ENCODE results near the gene GON4L.
"Not testable (repeated sequence)": the region's sequence is repeated elsewhere in the genome, so short reads cannot be mapped to it uniquely, and the experiment has no call there.

GON4L gene

DNA sequence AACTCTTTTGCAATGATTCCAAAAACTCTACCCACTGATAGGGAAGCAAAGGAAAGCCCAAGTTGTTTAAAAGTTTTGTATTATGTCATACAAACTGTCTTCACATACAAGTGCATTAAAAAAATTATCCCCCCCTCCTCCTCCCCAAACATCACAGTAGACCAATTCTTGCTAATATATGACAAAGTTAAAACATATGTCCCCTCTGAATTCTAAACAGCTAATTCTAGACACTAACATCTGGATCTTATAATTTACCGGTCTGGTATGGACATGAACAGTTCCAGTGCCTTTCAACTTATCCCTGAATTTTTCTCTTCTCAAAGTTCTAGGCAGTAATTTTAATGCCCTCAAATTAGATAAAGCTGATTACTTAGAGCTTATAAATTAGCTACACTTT is 40.7 kb upstream of the GON4L start:
- in situ Hi-C loops (cut with HindIII; ENCODE audit: low sequenced_read_pairs) = no loop called here
- H3K4me3 ChIP-seq (ENCODE audit: low read depth, low read length) = no peak overlapping the region
- TF ChIP-seq, protein P1, sequence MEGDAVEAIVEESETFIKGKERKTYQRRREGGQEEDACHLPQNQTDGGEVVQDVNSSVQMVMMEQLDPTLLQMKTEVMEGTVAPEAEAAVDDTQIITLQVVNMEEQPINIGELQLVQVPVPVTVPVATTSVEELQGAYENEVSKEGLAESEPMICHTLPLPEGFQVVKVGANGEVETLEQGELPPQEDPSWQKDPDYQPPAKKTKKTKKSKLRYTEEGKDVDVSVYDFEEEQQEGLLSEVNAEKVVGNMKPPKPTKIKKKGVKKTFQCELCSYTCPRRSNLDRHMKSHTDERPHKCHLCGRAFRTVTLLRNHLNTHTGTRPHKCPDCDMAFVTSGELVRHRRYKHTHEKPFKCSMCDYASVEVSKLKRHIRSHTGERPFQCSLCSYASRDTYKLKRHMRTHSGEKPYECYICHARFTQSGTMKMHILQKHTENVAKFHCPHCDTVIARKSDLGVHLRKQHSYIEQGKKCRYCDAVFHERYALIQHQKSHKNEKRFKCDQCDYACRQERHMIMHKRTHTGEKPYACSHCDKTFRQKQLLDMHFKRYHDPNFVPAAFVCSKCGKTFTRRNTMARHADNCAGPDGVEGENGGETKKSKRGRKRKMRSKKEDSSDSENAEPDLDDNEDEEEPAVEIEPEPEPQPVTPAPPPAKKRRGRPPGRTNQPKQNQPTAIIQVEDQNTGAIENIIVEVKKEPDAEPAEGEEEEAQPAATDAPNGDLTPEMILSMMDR (IDR thresholded peaks at IDR 0.05; ENCODE audit: low read depth, low read length) = no peak
- DNase-seq (ENCODE audit: low read depth, low spot score) = no peak

DNA sequence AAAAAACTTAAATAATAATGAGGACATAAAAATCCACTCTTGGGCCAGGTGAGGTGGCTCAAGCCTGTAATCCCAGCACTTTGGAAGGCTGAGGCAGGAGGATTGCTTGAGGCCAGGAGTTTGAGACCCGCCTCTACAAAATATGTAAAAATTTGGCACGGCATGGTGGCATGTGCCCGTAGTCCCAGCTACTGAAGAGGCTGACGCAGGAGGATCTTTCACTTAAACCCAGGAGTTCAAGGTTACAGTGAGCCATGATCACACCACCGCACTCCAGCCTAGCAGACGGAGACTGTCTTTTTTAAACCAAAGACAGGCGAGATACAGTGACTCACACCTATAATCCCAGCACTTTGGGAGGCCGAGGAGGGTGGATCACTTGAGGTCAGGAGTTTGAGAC is 39.5 kb upstream of the GON4L start:
- H3K4me3 ChIP-seq (ENCODE audit: low read depth, low read length); DNase-seq (ENCODE audit: low read depth, low spot score); in situ Hi-C loops (cut with HindIII; ENCODE audit: low sequenced_read_pairs): not testable (repeated sequence)

DNA sequence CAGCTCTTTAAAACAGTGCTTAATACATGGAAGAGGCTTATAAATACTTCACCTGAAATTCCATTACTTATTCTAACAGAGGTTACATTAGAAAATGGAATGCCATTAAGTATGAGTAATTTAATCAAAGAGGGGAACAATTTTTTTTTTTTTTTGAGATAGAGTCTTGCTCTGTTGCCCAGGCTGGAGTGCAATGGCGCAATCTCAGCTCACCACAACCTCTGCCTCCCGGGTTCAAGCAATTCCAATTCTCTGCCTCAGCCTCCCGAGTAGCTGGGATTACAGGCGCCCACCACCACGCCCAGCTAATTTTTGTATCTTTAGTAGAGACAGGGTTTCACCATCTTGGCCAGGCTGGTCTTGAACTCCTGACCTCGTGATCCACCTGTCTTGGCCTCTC is 38.6 kb upstream of the GON4L start:
- in situ Hi-C loops (cut with HindIII; ENCODE audit: low sequenced_read_pairs); H3K4me3 ChIP-seq (ENCODE audit: low read depth, low read length); DNase-seq (ENCODE audit: low read depth, low spot score): not testable (repeated sequence)

DNA sequence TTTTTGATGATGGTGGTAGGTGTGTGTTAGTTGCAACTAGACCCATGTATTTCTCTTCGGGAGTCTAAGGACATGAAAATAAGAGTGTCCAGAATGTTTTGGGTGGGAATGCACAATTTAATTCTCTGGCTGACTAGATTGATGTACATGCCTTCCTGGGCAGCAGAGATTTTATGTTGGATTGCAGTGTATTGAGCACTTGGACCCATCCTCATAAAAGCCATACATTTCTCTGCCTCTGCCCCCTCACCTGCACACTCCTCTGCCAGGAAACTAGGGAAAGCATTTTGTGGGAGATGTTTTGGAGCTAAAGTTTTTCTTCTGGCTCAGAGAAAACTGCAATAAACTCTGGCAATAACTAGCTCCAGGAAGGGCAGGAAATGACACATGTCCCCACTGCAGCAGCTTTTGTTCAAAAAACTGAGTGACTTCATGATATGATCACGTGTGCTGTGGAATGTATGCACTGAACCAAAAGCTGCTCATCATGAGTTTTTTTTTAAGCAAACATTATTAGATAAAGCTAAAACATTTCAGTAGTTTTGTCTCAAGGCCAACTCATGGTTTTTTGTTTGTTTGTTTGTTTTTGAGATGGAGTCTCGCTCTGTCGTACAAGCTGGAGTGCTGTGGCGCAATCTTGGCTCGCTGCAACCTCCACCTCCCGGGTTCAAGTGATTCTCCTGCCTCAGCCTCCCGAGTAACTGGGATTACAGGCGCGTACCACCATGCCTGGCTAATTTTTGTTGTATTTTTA is 36.6 kb upstream of the GON4L start:
- no peak overlapping the region for H3K4me3 ChIP-seq (ENCODE audit: low read depth, low read length)
- in situ Hi-C loops (cut with HindIII; ENCODE audit: low sequenced_read_pairs) = no loop called here
- TF ChIP-seq, protein P1 (IDR thresholded peaks at IDR 0.05; ENCODE audit: low read depth, low read length) = no peak
- peak; percentile 80 for DNase-seq (ENCODE audit: low read depth, low spot score)

DNA sequence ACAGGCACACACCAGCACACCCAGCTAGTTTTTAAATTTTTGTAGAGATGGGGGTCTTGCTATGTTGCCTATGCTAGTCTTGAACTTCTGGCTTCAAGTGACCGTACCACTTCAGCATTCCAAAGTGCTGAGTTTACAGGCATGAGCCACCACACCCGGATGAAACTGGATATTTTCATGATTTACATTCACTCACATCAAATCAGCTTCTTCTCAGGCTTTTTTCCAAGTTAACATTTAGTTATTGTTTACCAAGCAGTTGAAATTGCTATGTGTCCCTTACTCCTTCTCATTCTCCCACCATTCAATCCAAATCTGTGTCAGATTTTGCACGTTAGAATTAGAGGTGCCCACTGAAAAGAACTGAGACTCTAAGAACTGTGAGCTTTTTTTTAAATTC is 35.8 kb upstream of the GON4L start:
- TF ChIP-seq, protein P1 (IDR thresholded peaks at IDR 0.05; ENCODE audit: low read depth, low read length) = no peak
- in situ Hi-C loops (cut with HindIII; ENCODE audit: low sequenced_read_pairs) = no loop called here
- no peak overlapping the region for H3K4me3 ChIP-seq (ENCODE audit: low read depth, low read length)
- DNase-seq (ENCODE audit: low read depth, low spot score) = peak; percentile 73

DNA sequence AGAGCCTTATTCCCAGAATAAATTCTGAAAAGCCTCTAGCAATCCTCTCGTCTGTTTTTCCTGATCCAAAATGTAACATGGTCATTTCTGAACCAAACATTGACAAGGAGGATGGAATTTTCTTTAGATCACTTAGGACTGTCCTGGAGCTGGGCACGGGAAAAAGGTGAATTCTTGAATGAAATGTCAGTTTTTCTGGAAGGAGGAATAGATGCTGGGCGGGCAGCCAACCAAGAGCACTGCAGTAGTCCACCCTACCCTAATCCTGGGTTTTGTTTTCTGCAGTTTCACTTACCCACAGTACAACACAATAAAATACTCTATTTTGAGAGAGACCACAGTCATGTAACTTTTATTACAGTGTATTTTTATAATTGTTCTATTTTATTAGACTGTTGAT is 33.2 kb upstream of the GON4L start:
- no peak overlapping the region for H3K4me3 ChIP-seq (ENCODE audit: low read depth, low read length)
- TF ChIP-seq, protein P1 (IDR thresholded peaks at IDR 0.05; ENCODE audit: low read depth, low read length) = no peak
- no peak for DNase-seq (ENCODE audit: low read depth, low spot score)
- in situ Hi-C loops (cut with HindIII; ENCODE audit: low sequenced_read_pairs) = no loop called here

DNA sequence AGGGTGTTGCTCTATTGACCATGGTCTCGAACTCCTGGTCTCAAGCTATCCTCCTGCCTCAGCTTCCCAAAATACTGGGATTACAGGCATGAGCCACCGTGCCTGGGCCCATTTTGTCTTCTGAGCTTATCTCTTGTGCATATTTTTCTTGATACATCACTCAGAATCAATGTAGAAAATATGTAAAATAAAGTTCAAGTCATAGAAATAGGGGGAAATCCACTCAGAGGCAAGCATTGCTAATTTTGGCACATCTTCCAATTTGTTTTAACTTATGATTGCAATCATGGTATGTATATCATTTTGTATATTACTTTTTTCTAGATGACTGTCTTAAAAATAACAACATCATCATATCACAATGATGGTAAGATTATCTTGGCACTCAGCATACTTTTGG is 32.6 kb upstream of the GON4L start:
- TF ChIP-seq, protein P1 (IDR thresholded peaks at IDR 0.05; ENCODE audit: low read depth, low read length) = no peak
- DNase-seq (ENCODE audit: low read depth, low spot score) = peak; percentile 15

DNA sequence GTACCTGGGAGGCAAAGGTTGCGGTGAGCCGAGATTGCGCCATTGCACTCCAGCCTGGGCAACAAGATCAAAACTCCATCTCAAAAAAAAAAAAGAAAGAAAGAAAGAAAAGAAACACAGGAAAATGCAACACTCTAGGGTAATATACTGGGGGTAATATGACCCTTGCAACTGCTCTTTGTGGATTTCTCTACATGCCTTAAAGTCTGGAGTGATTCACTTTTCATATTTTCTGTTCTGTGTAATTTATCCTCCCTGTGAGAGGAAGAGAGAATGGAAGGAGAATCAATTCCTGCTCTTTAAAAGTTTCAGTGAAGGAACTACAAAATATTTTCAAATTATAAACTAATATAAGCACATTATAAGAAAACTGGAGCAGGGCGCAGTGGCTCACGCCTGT is 31.5 kb upstream of the GON4L start:
- TF ChIP-seq, protein P1 (IDR thresholded peaks at IDR 0.05; ENCODE audit: low read depth, low read length) = no peak
- in situ Hi-C loops (cut with HindIII; ENCODE audit: low sequenced_read_pairs) = no loop called here
- DNase-seq (ENCODE audit: low read depth, low spot score) = peak; percentile 39
- H3K4me3 ChIP-seq (ENCODE audit: low read depth, low read length) = no peak overlapping the region

More for the DNA sequence above, 32.6 kb upstream of the GON4L start:
- in situ Hi-C loops (cut with HindIII; ENCODE audit: low sequenced_read_pairs) = no loop called here
- H3K4me3 ChIP-seq (ENCODE audit: low read depth, low read length) = no peak overlapping the region
